Kidney epithelial cell (primary cell): ENCODE data around the gene SPEM3. TPM values are rescaled to one million over a fixed set of nuclear protein-coding genes. Genes with fewer than 3 reads are reported as not detected.

Experiments used
- DNase-seq: peaks from one replicate; pipeline ENCODE4 v3.0.0-alpha.2; 2010; ENCODE audit warnings: low read depth
- H3K27me3 ChIP-seq: 2 replicates; pipeline ENCODE4 v1.6.0; 2011; ENCODE audit warnings: low read length; ENCODE audit not compliant: control insufficient read depth, insufficient read depth
- H3K36me3 ChIP-seq: 2 replicates; pipeline ENCODE4 v1.5.1; 2011; ENCODE audit warnings: low read length; ENCODE audit not compliant: control insufficient read depth, insufficient read depth
- H3K4me3 ChIP-seq: 2 replicates; pipeline ENCODE4 v1.5.1; 2011; ENCODE audit warnings: low read depth, mild to moderate bottlenecking, control low read depth, low read length
- CTCF ChIP-seq: IDR thresholded peaks from 2 replicates; pipeline ENCODE4 v1.5.1; 2011; ENCODE audit warnings: mild to moderate bottlenecking, moderate library complexity, low read length, control low read depth, inconsistent platforms; ENCODE audit not compliant: insufficient read depth, poor library complexity, severe bottlenecking
- total RNA-seq: library from RNA; depleted of rRNA; stranded (reverse); fragments of >200 nt; gene quantifications from 2 replicates; pipeline ENCODE4 v1.2.3, GENCODE V29; 2015

Gene SPEM3
- total RNA-seq, 1 donor from 2014 or later, result not detected

GRCh38 chr17:7426896-7427489, 1.7 kb upstream of the SPEM3 start:
- no peak for TF ChIP-seq CTCF
- Histone ChIP-seq H3K4me3 (no peak overlapping the region), H3K27me3 (no peaks in the 10 kb centered on the region), H3K36me3 (no peaks in the 10 kb centered on the region)
- no peak for DNase-seq

GRCh38 chr17:7427549-7427948, 1.1 kb upstream of the SPEM3 start:
- DNase-seq, result no peak
- H3K36me3 ChIP-seq, result no peaks in the 10 kb centered on the region
- H3K4me3 ChIP-seq, result no peak overlapping the region
- H3K27me3 ChIP-seq, result no peaks in the 10 kb centered on the region
- no peak for TF ChIP-seq CTCF

GRCh38 chr17:7429722-7430121, 1.1 kb downstream of the SPEM3 start:
- Histone ChIP-seq H3K4me3 (no peak overlapping the region), H3K36me3 (no peaks in the 10 kb centered on the region), H3K27me3 (no peaks in the 10 kb centered on the region)
- no peak for TF ChIP-seq CTCF
- DNase-seq, result no peak

GRCh38 chr17:7431231-7431630, 2.6 kb downstream of the SPEM3 start:
- no peak for TF ChIP-seq CTCF
- Histone ChIP-seq H3K27me3 (no peaks in the 10 kb centered on the region), H3K4me3 (no peak overlapping the region), H3K36me3 (no peaks in the 10 kb centered on the region)
- DNase-seq, result no peak

GRCh38 chr17:7432296-7432695, 3.6 kb downstream of the SPEM3 start:
- no peak for TF ChIP-seq CTCF
- Histone ChIP-seq H3K27me3 (no peaks in the 10 kb centered on the region), H3K4me3 (no peak overlapping the region), H3K36me3 (no peaks in the 10 kb centered on the region)
- no peak for DNase-seq
